GM20000 (cell line): ENCODE measurements around the gene PPIP5K2.

Experiments
- DNase-seq: peaks from one replicate; pipeline ENCODE4 v3.0.0; 2012; ENCODE audit warnings: low spot score
- CTCF ChIP-seq: IDR thresholded peaks from 2 replicates; pipeline ENCODE4 v1.5.1; 2012; ENCODE audit warnings: mild to moderate bottlenecking, control low read depth; ENCODE audit errors: extremely low read depth, missing control alignments

The PPIP5K2 gene

GRCh38 chr5:103207653-103208052 lies 87.6 kb downstream of the PPIP5K2 start:
- TF ChIP-seq CTCF = no peak
- DNase-seq = no peak

GRCh38 chr5:103208460-103208859 lies 88.4 kb downstream of the PPIP5K2 start:
- TF ChIP-seq CTCF = no peak
- no peak for DNase-seq

GRCh38 chr5:103209065-103209464 lies 89.0 kb downstream of the PPIP5K2 start:
- no peak for DNase-seq
- TF ChIP-seq CTCF = no peak

- DNase-seq = no peak
- TF ChIP-seq CTCF = no peak
Measured at GRCh38 chr5:103210952-103211351, 90.9 kb downstream of the PPIP5K2 start.

GRCh38 chr5:103211576-103212561 lies 91.8 kb downstream of the PPIP5K2 start:
- DNase-seq = peak; percentile 9
- no peak for TF ChIP-seq CTCF

GRCh38 chr5:103216137-103216536 lies 96.0 kb downstream of the PPIP5K2 start:
- TF ChIP-seq CTCF = no peak
- no peak for DNase-seq

GRCh38 chr5:103216697-103217096 lies 96.6 kb downstream of the PPIP5K2 start:
- TF ChIP-seq CTCF = no peak
- DNase-seq = no peak
